ENCODE results near the gene WNT2. TPM values are rescaled to one million over a fixed set of nuclear protein-coding genes. Genes with fewer than 3 reads are reported as not detected.
"Not testable (repeated sequence)": the region's sequence is repeated elsewhere in the genome, so short reads cannot be mapped to it uniquely, and the experiment has no call there.

Gene WNT2
- total and polyA plus RNA-seq, 2 donors (not counting 1 experiment from before 2014, with no cell fraction given): not detected

DNA sequence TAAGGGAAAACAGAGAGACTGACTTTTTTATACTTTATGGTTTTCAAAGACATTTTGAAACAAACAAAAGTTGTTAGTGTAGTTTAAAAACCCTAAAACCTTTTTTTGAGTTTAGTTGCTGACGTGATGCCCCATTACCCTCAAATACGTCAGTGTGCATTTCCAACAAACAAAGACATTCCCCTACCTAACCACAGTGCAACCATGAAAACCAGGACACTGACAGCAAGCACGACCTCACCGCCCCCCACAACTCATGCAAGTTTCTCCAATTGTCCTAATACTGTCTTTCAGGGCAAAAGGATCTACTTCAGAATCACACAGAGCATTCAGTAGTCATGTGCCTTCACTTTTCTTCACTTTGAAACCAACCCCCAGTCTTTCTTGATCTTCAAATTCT lies 75.0 kb downstream of the WNT2 start:
- no peak overlapping the region for H3K4me3 ChIP-seq (ENCODE audit: control extremely low read depth in 1 of 5, extremely low read depth in 1 of 5, insufficient read depth in 1 of 5, low read depth in 2 of 5, low read length in 4 of 5)
- H4K20me1 ChIP-seq (ENCODE audit: control insufficient read depth, insufficient read depth, low read length, poor library complexity, severe bottlenecking): no peaks in the 10 kb centered on the region
- no peak for DNase-seq
- H3K9me3 ChIP-seq (ENCODE audit: control extremely low read depth in 1 of 3, control insufficient read depth in 2 of 3, insufficient read depth in 1 of 3, low read length in 2 of 3): peaks cover 0 to 3% (median 0%) of the 10 kb centered on the region in 3 donors
- no peak overlapping the region for H3K9ac ChIP-seq (ENCODE audit: low read length)
- TF ChIP-seq EZH2 (IDR thresholded peaks at IDR 0.05; ENCODE audit: borderline replicate concordance, insufficient read depth, low read depth, low read length, poor library complexity, severe bottlenecking): no peak
- TF ChIP-seq, protein P1, sequence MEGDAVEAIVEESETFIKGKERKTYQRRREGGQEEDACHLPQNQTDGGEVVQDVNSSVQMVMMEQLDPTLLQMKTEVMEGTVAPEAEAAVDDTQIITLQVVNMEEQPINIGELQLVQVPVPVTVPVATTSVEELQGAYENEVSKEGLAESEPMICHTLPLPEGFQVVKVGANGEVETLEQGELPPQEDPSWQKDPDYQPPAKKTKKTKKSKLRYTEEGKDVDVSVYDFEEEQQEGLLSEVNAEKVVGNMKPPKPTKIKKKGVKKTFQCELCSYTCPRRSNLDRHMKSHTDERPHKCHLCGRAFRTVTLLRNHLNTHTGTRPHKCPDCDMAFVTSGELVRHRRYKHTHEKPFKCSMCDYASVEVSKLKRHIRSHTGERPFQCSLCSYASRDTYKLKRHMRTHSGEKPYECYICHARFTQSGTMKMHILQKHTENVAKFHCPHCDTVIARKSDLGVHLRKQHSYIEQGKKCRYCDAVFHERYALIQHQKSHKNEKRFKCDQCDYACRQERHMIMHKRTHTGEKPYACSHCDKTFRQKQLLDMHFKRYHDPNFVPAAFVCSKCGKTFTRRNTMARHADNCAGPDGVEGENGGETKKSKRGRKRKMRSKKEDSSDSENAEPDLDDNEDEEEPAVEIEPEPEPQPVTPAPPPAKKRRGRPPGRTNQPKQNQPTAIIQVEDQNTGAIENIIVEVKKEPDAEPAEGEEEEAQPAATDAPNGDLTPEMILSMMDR (IDR thresholded peaks at IDR 0.05): no peak
- CTCF ChIA-PET: no interaction called here
- Mint-ChIP-seq H3K27me3 (peaks cover 3% of the 10 kb centered on the region), H3K27ac (no peak overlapping the region), H3K9me3 (ENCODE audit: insufficient read depth) (peaks cover 3% of the 10 kb centered on the region), H3K4me1 (no peaks in the 10 kb centered on the region), H3K4me3 (no peak overlapping the region)
- H3K27me3 ChIP-seq (replicated peaks in 1 of 4; ENCODE audit: control extremely low read depth in 1 of 4, control insufficient read depth in 3 of 4, insufficient read depth in 4 of 4, low read length in 3 of 4): no peaks in the 10 kb centered on the region
- H3K36me3 ChIP-seq (replicated peaks in 1 of 2; ENCODE audit: control extremely low read depth in 1 of 2, control insufficient read depth in 1 of 2, extremely low read depth in 1 of 2, insufficient read depth in 2 of 2, low read length in 1 of 2): no peaks in the 10 kb centered on the region
- POLR2A ChIA-PET: no interaction called here
- no peaks in the 10 kb centered on the region for H3K79me2 ChIP-seq (ENCODE audit: control insufficient read depth, insufficient read depth, low read length)
- H3K4me2 ChIP-seq (replicated peaks; ENCODE audit: low read depth, low read length, poor library complexity, severe bottlenecking): no peak overlapping the region
- no peak for ATAC-seq (ENCODE audit: low read depth)
- no peaks in the 10 kb centered on the region for H3K4me1 ChIP-seq (ENCODE audit: control insufficient read depth in 2 of 2, insufficient read depth in 2 of 2, low read length in 2 of 2)
- intact Hi-C loops (cut with micrococcal nuclease): no loop called here
- no peak overlapping the region for H2AFZ ChIP-seq (ENCODE audit: insufficient read depth, low read depth, low read length, poor library complexity, severe bottlenecking)
- no peak overlapping the region for H3K27ac ChIP-seq (ENCODE audit: low read length in 2 of 2)
- 79% methylated on average over 4 of the region's 4 CpGs for WGBS (ENCODE audit: insufficient coverage)

DNA sequence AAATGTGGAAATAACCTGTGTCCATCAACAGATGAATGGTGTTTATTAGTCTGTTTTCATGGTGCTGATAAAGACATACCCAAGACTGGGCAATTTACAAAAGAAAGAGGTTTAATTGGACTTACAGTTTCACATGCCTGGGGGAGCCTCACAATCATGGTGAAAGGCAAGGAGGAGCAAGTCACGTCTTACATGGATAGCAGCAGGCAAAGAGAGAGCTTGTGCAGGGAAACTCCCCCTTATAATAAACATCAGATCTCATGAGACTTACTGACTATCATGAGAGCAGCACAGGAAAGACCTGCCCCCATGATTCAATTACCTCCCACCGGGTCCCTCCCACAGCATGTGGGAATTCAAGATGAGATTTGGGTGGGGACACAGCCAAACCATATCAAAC lies 77.2 kb downstream of the WNT2 start:
- H3K27ac Mint-ChIP-seq; H3K4me1 Mint-ChIP-seq; H3K4me1 ChIP-seq (ENCODE audit: control insufficient read depth in 2 of 2, insufficient read depth in 2 of 2, low read length in 2 of 2); H2AFZ ChIP-seq (ENCODE audit: insufficient read depth, low read depth, low read length, poor library complexity, severe bottlenecking); H3K27ac ChIP-seq (ENCODE audit: low read length in 2 of 2); H3K4me2 ChIP-seq (replicated peaks; ENCODE audit: low read depth, low read length, poor library complexity, severe bottlenecking); H3K9ac ChIP-seq (ENCODE audit: low read length); H3K4me3 Mint-ChIP-seq; CTCF ChIA-PET; H3K36me3 ChIP-seq (replicated peaks in 1 of 2; ENCODE audit: control extremely low read depth in 1 of 2, control insufficient read depth in 1 of 2, extremely low read depth in 1 of 2, insufficient read depth in 2 of 2, low read length in 1 of 2); H3K79me2 ChIP-seq (ENCODE audit: control insufficient read depth, insufficient read depth, low read length); ATAC-seq (ENCODE audit: low read depth); H3K4me3 ChIP-seq (ENCODE audit: control extremely low read depth in 1 of 5, extremely low read depth in 1 of 5, insufficient read depth in 1 of 5, low read depth in 2 of 5, low read length in 4 of 5); H3K9me3 ChIP-seq (ENCODE audit: control extremely low read depth in 1 of 3, control insufficient read depth in 2 of 3, insufficient read depth in 1 of 3, low read length in 2 of 3); POLR2A ChIA-PET; H3K9me3 Mint-ChIP-seq (ENCODE audit: insufficient read depth); DNase-seq; intact Hi-C loops (cut with micrococcal nuclease); H4K20me1 ChIP-seq (ENCODE audit: control insufficient read depth, insufficient read depth, low read length, poor library complexity, severe bottlenecking); H3K27me3 ChIP-seq (replicated peaks in 1 of 4; ENCODE audit: control extremely low read depth in 1 of 4, control insufficient read depth in 3 of 4, insufficient read depth in 4 of 4, low read length in 3 of 4); H3K27me3 Mint-ChIP-seq: not testable (repeated sequence)
- WGBS (ENCODE audit: insufficient coverage): no CpG with 5 or more reads among the region's 2 CpGs
